HEK293 (cell line): ENCODE results near the gene TRAF5.
A peak's percentile ranks its signal among the peaks of the same experiment; 100 is the strongest.
"Not testable (repeated sequence)": the region's sequence is repeated elsewhere in the genome, so short reads cannot be mapped to it uniquely, and the experiment has no call there.

Experiments
- CTCF ChIA-PET: fragments of 350-600 bp; formaldehyde crosslinking; extraction: SDS; loops from one replicate; lab custom pipeline; 2021; ENCODE audit warnings: antibody characterized with exemption; lab: Yijun Ruan, JAX
- POLR2A ChIA-PET: fragments of 300-600 bp; formaldehyde crosslinking; extraction: SDS; loops from one replicate; lab custom pipeline; 2020; ENCODE audit warnings: antibody characterized with exemption, inconsistent platforms; lab: Yijun Ruan, JAX
- H3K27ac ChIP-seq: fragments of 200-500 bp; sonication (Bioruptor generic); 2 replicates; pipeline ENCODE4 v1.5.1; 2014; ENCODE audit warnings: low read depth, low read length, control low read depth, inconsistent platforms; ENCODE audit errors: extremely low read depth
- H3K36me3 ChIP-seq, 2 experiments: fragments of 200-500 bp in 1 of 2; sonication (Bioruptor generic) in 1 of 2; 1 replicate in 1 of 2; 2 replicates in 1 of 2; pipeline ENCODE4 v1.5.1; 2014 to 2017; ENCODE audit warnings: inconsistent platforms in 2 of 2, low read length in 2 of 2; ENCODE audit not compliant: control insufficient read depth in 2 of 2, insufficient read depth in 1 of 2
- H3K4me1 ChIP-seq: fragments of 200-500 bp; sonication (Bioruptor generic); 2 replicates; pipeline ENCODE4 v1.5.1; 2014; ENCODE audit warnings: mild to moderate bottlenecking, low read length, inconsistent platforms; ENCODE audit not compliant: control insufficient read depth, insufficient read depth
- H3K4me3 ChIP-seq: 2 replicates; pipeline ENCODE4 v1.5.1; 2011; ENCODE audit warnings: low read depth, mild to moderate bottlenecking, control low read depth, low read length, moderate library complexity
- H3K9me3 ChIP-seq: fragments of 200-500 bp; sonication (Bioruptor generic); 2 replicates; pipeline ENCODE4 v1.5.1; 2014; ENCODE audit warnings: low read depth, low read length, inconsistent platforms; ENCODE audit not compliant: control insufficient read depth, insufficient read depth
- FEZF1 ChIP-seq: fragments of 450-650 bp; formaldehyde crosslinking; IDR thresholded peaks from 2 replicates; pipeline ENCODE4 v1.5.1; 2016; ENCODE audit warnings: missing biosample characterization, missing genetic modification characterization
- ZBTB17 ChIP-seq: fragments of 450-650 bp; formaldehyde crosslinking; IDR thresholded peaks from 2 replicates; pipeline ENCODE4 v1.5.1; 2016; ENCODE audit warnings: missing biosample characterization, missing genetic modification characterization
- ZBTB20 ChIP-seq: fragments of 450-650 bp; formaldehyde crosslinking; IDR thresholded peaks from 2 replicates; pipeline ENCODE4 v1.5.1; 2016; ENCODE audit warnings: missing biosample characterization, missing genetic modification characterization
- ZBTB26 ChIP-seq: fragments of 450-650 bp; formaldehyde crosslinking; optimal IDR thresholded peaks from 2 replicates; pipeline ENCODE3; 2016; ENCODE audit warnings: missing biosample characterization, mild to moderate bottlenecking, missing genetic modification characterization
- ZBTB44 ChIP-seq: fragments of 450-650 bp; IDR thresholded peaks from 2 replicates; pipeline ENCODE4 v1.5.1; 2018; ENCODE audit warnings: missing biosample characterization, mild to moderate bottlenecking, missing genetic modification characterization
- ZBTB49 ChIP-seq: fragments of 450-650 bp; formaldehyde crosslinking; IDR thresholded peaks from 2 replicates; pipeline ENCODE4 v1.5.1; 2016; ENCODE audit warnings: missing biosample characterization, missing genetic modification characterization, low read depth
- ZBTB8A ChIP-seq: fragments of 450-650 bp; formaldehyde crosslinking; IDR thresholded peaks from 2 replicates; pipeline ENCODE4 v1.5.1; 2016; ENCODE audit warnings: missing biosample characterization, missing genetic modification characterization
- ZIC2 ChIP-seq: fragments of 450-650 bp; formaldehyde crosslinking; IDR thresholded peaks from 2 replicates; pipeline ENCODE4 v1.5.1; 2016; ENCODE audit warnings: missing biosample characterization, missing genetic modification characterization
- ZNF10 ChIP-seq: fragments of 450-650 bp; formaldehyde crosslinking; IDR thresholded peaks from 2 replicates; pipeline ENCODE4 v1.5.1; 2017; ENCODE audit warnings: missing biosample characterization, missing genetic modification characterization
- ZNF335 ChIP-seq: fragments of 450-650 bp; formaldehyde crosslinking; conservative IDR thresholded peaks from 2 replicates; pipeline ENCODE4 v1.5.1; 2016; ENCODE audit warnings: missing biosample characterization, missing genetic modification characterization
- ZNF341 ChIP-seq: fragments of 450-650 bp; formaldehyde crosslinking; IDR thresholded peaks from 2 replicates; pipeline ENCODE4; 2016; ENCODE audit warnings: low read depth, missing biosample characterization, missing genetic modification characterization
- ZNF398 ChIP-seq: fragments of 450-650 bp; formaldehyde crosslinking; IDR thresholded peaks from 2 replicates; pipeline ENCODE4 v1.5.1; 2017; ENCODE audit warnings: missing biosample characterization, missing genetic modification characterization
- ZNF449 ChIP-seq: fragments of 450-650 bp; formaldehyde crosslinking; IDR thresholded peaks from 2 replicates; pipeline ENCODE4 v1.5.1; 2017; ENCODE audit warnings: missing biosample characterization, mild to moderate bottlenecking, missing genetic modification characterization, moderate library complexity
- ZNF544 ChIP-seq: fragments of 450-650 bp; formaldehyde crosslinking; IDR thresholded peaks from 2 replicates; pipeline ENCODE4 v1.5.0; 2017; ENCODE audit warnings: missing biosample characterization, missing genetic modification characterization
- ZNF548 ChIP-seq: fragments of 450-650 bp; formaldehyde crosslinking; IDR thresholded peaks from 2 replicates; pipeline ENCODE4 v1.5.1; 2016; ENCODE audit warnings: missing biosample characterization, missing genetic modification characterization
- ZNF558 ChIP-seq: fragments of 450-650 bp; formaldehyde crosslinking; IDR thresholded peaks from 2 replicates; pipeline ENCODE4 v1.5.1; 2016; ENCODE audit warnings: missing biosample characterization, missing genetic modification characterization
- ZNF629 ChIP-seq: fragments of 450-650 bp; formaldehyde crosslinking; IDR thresholded peaks from 2 replicates; pipeline ENCODE4 v1.5.1; 2017; ENCODE audit warnings: missing biosample characterization, missing genetic modification characterization
- ZNF660 ChIP-seq: fragments of 450-650 bp; IDR thresholded peaks from 2 replicates; pipeline ENCODE4 v1.5.1; 2018; ENCODE audit warnings: missing biosample characterization, mild to moderate bottlenecking, missing genetic modification characterization
- ZNF692 ChIP-seq: fragments of 450-650 bp; formaldehyde crosslinking; IDR thresholded peaks from 2 replicates; pipeline ENCODE4 v1.5.1; 2016; ENCODE audit warnings: missing biosample characterization, missing genetic modification characterization
- ZSCAN30 ChIP-seq: fragments of 450-650 bp; IDR thresholded peaks from 2 replicates; pipeline ENCODE4 v1.5.1; 2018; ENCODE audit warnings: missing biosample characterization, mild to moderate bottlenecking, missing genetic modification characterization, moderate library complexity
- ZXDB ChIP-seq: fragments of 450-650 bp; formaldehyde crosslinking; IDR thresholded peaks from 2 replicates; pipeline ENCODE4 v1.5.1; 2016; ENCODE audit warnings: missing biosample characterization, missing genetic modification characterization

TRAF5 gene

GRCh38 chr1:211416628-211417323 is 90.1 kb downstream of the TRAF5 start:
- Histone ChIP-seq H3K27ac (peak overlapping the region; percentile 57; the same call in 1 of the 2 replicates), H3K4me3 (peak overlapping the region; percentile 17)
- H3K9me3 ChIP-seq, H3K4me1 ChIP-seq, POLR2A ChIA-PET, H3K36me3 ChIP-seq: not testable (repeated sequence)
- CTCF ChIA-PET: interaction anchor here (0.6 to 1.5 kb wide), 4 partner anchors 53 to 175 kb away, joined by 3 to 5 read pairs (median 4); no protein-coding TSS in a partner anchor
- TF ChIP-seq ZBTB26 (tag by site-specific recombination) (peak; percentile 10), ZBTB17 (peak; percentile 53; the same call in 1 of the 2 replicates), ZNF335 (tag by site-specific recombination) (peak; percentile 32; the same call in 1 of the 2 replicates), ZSCAN30 (tag by site-specific recombination) (0 out of 2 replicates have a peak, but pooled peaks have one; percentile 9), ZBTB8A (tag by site-specific recombination) (peak; percentile 48), ZBTB20 (tag by site-specific recombination) (peak; percentile 19; the same call in 1 of the 2 replicates), ZNF558 (tag by site-specific recombination) (peak; percentile 93), ZNF449 (tag by site-specific recombination) (peak; percentile 72; the same call in 1 of the 2 replicates)
- TF ChIP-seq, all 188 proteins: peak for 8; not testable (repeated sequence) for 180

GRCh38 chr1:211420389-211420788 is 93.8 kb downstream of the TRAF5 start:
- Histone ChIP-seq H3K4me1 (peaks cover 10% of the 10 kb centered on the region), H3K4me3 (no peak overlapping the region), H3K9me3 (no peaks in the 10 kb centered on the region), H3K36me3 (no peaks in the 10 kb centered on the region), H3K27ac (no peak overlapping the region)
- ChIA-PET POLR2A (no interaction called here), CTCF (no interaction called here)
- TF ChIP-seq ZNF341 (tag by site-specific recombination): no peak
- TF ChIP-seq ZBTB44: peak; percentile 79; the same call in 1 of the 2 replicates
- TF ChIP-seq FEZF1 (tag by site-specific recombination): peak; percentile 86
- peak; percentile 57 for TF ChIP-seq ZNF629
- TF ChIP-seq ZNF544 (tag by site-specific recombination): no peak
- no peak for TF ChIP-seq ZNF548 (tag by site-specific recombination)
- TF ChIP-seq ZSCAN30 (tag by site-specific recombination): peak; percentile 63; the same call in 1 of the 2 replicates
- no peak for TF ChIP-seq ZBTB49 (tag by site-specific recombination)
- TF ChIP-seq ZNF692 (tag by site-specific recombination): peak; percentile 23; the same call in 1 of the 2 replicates
- no peak for TF ChIP-seq ZXDB (tag by site-specific recombination)
- peak; percentile 57; the same call in 1 of the 2 replicates for TF ChIP-seq ZNF660 (tag by site-specific recombination)
- peak; percentile 61 for TF ChIP-seq ZNF398
- TF ChIP-seq ZNF10: no peak
- TF ChIP-seq ZIC2: peak; percentile 90
